ACHN (cell line): ENCODE measurements around the gene SLC10A1.

ENCODE experiments used
- DNase-seq: peaks from one replicate; pipeline ENCODE4 v3.0.0-alpha.2; 2015
- in situ Hi-C: cut with HindIII; loops from 2 replicates; pipeline ENCODE4 v1.10.0; 2017; ENCODE audit warnings: low sequenced_read_pairs, low pct_ligation_motif_present, low pct_unique_long_range_greater_than_20kb

The SLC10A1 gene

DNA sequence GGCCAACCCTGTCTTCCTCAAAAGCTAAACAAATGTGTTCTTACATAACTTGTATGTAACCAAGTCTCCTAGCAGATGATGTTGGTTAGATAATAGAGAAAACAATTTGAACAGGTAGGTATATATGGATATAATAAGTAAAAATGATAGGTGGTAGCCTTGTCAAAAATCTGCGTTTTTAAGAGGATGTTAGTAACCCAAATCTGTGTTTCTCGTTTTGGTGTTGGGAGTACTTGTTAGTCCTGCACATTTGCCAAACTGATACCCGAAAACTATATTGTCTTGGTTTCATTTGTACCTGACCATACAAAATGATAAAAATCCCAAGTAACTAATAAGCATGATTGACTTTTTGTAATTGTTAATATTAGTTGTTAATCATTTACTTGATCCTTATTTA lies 22.0 kb downstream of the SLC10A1 start:
- no peak for DNase-seq
- in situ Hi-C loops, result no loop called here

DNA sequence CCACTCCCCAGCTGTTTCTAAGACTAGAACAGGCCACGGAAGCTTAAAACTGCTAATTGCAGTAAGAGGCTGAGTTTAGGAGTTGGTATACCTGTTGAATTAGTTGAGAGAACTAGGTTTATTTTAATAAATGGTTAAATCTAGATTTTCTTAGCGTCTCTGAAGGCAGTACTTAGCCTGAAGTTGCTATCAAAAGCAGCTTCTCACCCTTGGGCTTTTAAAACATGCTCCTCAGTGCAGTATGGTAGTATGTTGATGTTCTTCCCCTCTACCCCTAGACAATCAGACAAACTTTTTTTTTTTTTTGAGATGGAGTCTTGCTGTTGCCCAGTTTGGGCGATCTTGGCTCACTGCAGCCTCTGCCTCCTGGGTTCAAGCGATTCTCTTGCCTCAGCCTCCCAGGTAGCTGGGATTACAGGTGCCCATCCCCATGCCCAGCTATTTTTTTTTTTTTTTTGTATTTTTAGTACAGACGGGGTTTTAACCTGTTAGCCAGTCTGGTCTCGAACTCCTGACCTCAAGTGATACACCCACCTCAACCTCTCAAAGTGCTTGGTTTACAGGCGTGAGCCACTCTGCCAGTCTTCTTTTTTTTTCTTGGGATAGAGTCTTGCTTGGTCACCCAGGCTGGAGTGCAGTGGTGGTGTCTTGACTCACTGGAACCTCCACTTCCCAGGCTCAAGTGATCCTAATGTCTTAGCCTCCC lies 23.3 kb downstream of the SLC10A1 start:
- in situ Hi-C loops, result no loop called here
- no peak for DNase-seq

DNA sequence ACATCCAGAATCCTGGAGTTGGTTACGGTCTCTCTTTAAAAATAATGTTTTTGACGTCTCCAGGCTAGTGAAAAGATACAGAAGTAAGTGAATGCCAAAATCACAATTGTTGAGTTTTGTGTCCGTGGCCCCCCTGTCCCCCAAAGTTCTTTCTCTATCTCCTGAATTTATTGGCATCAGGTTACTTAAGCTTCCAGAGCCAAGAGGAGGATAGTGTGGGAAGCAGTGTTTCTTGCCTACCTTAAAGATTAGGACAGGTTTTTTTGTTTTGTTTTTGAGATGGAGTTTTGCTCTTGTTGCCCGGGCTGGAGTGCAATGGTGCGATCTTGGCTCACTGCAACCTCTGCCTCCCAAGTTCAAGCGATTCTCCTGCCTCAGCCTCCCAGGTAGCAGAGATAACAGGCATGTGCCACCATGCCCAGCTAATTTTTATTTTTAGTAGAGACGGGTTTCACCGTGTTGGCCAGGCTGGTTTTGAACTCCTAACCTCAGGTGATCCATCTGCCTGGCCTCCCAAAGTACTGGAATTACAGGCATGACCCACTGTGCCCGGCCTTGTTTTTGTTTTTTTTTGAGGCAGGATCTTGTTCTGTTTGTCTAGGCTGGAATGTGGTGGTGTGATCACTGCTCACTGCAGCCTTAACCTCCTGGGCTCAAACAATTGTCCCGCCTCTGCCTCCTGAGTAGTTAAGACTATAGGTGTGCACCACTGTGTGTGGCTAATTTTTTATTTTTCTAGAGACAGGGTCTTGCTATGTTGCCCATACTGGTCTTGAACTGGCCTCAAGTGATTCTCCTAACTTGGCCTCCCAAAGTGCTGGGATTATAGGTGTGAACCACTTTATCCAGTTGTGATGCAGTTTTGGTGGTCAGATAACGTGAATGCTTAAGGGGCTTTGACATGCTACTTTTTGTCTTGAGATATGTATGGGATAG lies 24.7 kb downstream of the SLC10A1 start:
- DNase-seq, result no peak
- in situ Hi-C loops, result no loop called here

- no peak for DNase-seq
- in situ Hi-C loops, result no loop called here
Observed at GRCh38 chr14:69771136-69771535, 25.9 kb downstream of the SLC10A1 start.

DNA sequence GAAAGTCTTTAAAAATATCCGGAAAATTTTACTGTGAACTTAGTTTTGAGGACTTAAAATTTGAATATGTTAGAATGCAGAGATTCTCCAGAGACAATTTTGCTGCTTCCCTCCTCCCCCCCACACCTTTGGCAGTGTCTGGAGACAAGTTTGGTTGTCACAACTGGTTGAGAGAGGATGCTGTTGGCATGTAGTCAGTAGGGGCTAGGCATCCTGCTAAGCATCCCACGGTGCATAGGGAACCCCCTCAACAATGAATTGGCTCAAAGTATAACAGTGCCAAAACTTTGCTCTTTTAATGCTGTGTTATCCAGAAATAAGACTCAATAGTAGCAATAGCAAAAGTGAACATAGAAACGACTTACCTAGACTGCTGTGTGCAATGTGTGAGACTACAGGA lies 26.5 kb downstream of the SLC10A1 start:
- in situ Hi-C loops, result no loop called here
- no peak for DNase-seq

GRCh38 chr14:69769623-69770022 lies 27.4 kb downstream of the SLC10A1 start:
- DNase-seq, result no peak
- in situ Hi-C loops, result no loop called here

DNA sequence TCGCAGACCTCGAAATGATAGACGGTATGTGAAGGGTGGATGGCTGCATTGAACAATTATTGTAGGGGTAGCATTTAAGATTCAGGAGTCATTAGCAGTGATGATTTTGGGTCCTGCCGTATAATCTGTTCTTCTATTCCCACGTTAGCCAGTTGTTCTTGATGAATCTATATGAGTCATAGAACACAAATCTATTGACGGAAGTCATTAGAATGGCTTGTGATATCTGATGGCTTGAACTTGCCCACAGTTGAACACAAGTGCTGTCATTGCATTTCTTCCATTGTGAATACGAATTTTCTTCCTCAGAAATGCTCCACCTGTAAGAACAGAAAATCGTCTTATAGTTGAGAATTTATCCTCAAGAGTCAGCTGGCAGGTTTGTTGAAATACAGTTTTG lies 28.2 kb downstream of the SLC10A1 start:
- DNase-seq, result no peak
- in situ Hi-C loops, result no loop called here

DNA sequence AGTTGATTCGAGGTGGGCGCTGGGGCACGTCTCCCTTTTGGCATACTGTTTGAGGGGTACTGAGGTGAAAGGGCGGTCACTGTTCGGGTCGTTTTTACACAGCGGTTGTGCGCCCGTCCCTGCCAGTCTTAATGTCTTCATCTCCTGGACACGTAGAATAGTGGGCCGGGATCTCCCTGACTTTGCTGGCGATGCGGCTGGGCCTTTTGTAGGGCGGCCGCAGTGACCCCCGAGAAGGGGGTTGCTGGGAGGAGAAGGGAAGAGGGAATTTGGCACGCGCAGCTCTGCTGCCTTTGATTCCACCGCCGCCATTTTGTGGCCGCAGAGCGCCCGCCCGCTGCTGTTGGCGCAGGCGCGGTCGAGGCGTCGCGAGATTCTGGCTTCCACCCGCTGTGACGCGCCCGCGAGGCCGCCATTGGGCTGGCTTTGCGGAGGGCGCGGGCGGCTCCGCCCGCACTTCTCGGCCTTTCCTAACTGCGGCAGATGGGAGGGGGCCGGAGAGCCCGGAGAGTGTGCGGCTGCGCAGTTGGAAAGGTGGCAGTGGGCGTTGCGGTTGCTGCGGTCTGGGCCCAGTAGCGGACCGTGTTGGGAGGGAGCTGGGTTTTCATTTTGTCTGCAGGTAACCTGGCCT lies 29.6 kb downstream of the SLC10A1 start:
- in situ Hi-C loops, result no loop called here
- DNase-seq, result peak; percentile 88

DNA sequence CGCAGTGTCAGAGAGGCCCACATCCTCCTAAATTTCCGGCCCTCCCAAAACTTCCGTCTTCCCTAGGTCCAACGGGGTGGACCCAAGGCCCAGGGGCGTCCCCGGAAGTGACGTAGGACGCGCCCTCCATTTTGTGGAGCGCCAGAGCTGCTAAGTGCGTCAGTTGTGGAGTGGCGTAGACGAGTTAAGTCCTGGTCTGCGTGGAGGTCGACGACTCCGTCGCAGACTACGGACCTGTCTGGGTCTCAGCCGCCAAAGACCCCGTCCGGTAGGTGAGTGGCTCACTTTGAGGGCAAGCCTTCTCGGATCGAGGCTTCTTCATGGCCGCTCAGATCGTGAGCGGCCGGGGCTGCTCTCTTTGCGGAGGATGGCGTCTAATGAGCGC lies 30.1 kb downstream of the SLC10A1 start, which contains the start of gene SRSF5:
SRSF5 (plus strand) TSS at position 159 of the 385 bp plus-strand sequence. CDS start 1,015 bp downstream, outside the sequence.
- in situ Hi-C loops, result no loop called here
- peak; percentile 94 for DNase-seq

DNA sequence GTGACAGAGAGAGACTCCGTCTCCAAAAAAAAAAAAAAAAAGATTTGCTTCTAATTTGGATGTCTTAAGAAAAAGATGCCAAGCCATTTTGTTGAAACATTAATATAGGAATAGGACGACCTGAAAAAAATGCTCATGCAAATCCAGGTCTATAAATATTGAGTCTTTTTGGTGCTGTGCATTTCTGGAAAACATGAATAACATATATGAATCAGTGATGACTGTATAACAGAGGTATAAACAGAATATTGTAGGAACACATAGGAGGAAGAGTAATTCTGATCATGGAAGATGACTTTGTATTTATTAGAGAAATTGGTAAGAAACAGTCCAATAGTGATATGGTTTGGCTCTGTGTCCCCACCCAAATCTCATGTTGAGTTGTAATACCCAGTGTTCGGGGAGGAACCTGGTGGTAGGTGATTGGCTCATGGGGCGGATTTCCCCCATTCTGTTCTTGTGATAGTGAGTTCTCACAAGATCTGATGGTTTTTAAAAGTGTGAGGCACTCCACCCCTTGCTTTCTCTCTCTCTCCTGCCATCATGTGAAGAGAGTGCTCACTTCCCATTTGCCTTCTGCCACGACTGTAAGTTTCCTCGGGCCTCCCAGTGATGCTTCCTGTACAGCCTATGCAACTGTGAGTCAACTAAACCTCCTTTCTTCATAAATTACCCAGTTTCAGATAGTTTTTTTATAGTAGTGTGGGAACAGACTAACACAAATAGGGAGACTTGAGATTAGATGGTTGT lies 33.1 kb downstream of the SLC10A1 start:
- in situ Hi-C loops, result no loop called here
- no peak for DNase-seq

- in situ Hi-C loops, result no loop called here
- no peak for DNase-seq
Observed at GRCh38 chr14:69760810-69761209, 36.2 kb downstream of the SLC10A1 start.

DNA sequence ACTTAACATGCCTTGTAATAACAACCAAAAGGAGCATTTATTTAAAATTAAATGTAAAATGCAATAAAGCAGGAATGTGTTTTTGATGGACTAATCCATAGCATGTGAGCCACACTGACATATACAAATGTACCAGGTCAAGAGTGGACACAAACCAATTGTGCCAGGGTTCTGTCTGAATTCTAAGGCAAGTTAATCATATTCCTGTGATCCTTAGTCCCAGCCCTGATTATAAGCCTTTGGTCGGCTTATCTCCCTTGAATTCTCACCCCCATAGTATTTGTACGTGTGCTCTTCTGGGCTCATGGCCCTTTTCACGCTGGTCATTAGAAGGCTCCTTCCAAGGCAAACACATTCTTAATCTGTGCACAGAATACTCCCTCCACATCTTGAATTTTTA lies 40.7 kb downstream of the SLC10A1 start:
- DNase-seq, result no peak
- in situ Hi-C loops, result no loop called here

DNA sequence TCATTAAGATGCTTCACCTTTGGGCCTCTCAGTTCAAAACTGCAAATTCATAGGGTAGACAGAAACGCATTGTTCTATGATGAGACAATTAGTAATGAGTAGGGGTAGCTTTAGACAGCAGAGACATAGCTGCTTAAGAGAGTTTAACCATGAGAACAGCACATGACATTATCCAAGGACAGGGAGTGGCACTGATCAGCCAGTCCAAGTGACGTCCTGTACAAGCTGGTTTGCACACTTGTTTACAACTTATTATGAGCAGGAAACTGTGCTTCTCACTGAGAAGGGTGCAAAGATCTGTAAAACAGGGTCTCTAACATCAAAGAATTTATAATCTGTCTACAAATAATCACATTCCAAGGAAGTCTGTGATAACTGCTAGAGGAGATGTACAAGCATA lies 41.3 kb downstream of the SLC10A1 start:
- in situ Hi-C loops, result no loop called here
- DNase-seq, result no peak

DNA sequence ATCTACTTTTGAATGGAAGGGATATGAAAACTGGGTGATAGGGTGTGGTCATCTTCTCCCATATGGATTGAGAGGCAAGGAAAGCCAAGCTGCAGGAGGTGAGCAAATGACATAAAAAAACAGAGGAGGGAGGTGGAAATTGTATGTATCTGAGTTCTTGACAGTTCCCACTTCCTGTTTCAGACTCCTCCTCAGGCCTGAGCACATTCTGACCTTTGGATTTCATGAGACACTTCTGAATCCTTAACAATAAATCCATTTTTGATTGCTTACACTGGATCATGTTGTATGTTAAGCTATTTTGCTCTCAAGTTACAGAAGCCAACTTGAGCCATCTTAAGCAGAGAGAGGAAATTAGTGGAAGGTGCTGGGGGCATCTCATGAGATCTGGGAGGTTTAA lies 41.7 kb downstream of the SLC10A1 start:
- DNase-seq, result no peak
- in situ Hi-C loops, result no loop called here

DNA sequence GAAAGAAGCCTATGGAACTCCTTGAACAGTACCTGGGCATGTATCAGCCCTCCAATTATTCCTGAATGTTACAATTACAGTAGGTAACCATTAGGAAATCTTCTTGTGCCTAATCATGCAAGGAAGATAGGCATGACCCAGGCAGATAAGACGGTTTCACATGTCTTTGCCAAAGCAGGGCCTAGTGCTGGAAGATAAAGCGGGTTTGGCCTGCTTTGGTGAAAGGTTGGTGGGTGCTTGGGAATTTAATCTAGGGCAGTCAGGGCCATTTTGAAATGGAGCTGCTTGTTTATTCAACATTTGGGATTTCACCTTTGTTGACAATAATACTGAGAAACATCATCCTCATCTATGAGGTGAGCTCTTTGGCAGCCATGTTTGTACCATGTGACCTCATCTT lies 42.6 kb downstream of the SLC10A1 start:
- in situ Hi-C loops, result no loop called here

GRCh38 chr14:69753860-69754259 lies 43.2 kb downstream of the SLC10A1 start:
- DNase-seq, result no peak
- in situ Hi-C loops, result no loop called here

More for the DNA sequence above, 42.6 kb downstream of the SLC10A1 start:
- DNase-seq, result no peak

DNA sequence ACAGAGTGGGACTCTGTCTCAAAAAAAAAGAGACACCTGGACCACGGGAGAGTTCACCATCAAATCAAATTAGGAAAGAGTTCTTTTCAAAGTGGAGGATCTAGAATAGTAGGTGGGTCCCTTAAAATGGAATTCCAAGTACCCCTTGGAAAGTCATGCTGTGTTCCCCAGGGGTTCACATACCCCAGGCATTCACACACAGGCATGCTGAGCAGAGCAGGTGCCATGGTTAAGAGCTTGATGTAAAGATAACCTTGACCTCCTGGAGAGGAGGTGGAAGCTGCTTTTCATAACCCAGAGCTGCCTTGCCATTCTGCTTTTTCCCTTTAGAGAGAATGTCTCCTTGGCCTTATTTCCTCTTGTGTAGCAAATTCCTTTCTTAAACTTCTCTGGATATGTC lies 44.3 kb downstream of the SLC10A1 start:
- in situ Hi-C loops, result no loop called here
- no peak for DNase-seq

DNA sequence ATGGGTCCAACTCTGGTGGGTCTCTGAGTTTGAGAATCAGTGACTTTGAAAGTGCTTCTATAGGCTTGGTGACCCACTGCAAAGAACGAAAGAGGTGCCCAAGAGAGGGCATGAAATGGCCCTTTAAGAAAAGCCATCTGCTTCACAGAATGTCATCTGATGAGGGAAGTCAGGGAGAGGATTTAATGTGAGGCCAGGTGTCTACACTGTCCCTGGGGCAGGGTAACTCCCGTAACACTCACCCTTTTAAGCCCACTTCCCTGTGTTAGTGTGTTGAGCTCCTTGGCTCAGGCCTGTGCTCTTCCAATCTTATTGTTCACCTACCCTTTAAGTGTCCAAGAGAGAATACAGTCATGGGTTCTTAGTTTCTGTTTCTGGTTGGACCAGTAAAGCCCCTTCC lies 46.5 kb downstream of the SLC10A1 start:
- DNase-seq, result no peak

DNA sequence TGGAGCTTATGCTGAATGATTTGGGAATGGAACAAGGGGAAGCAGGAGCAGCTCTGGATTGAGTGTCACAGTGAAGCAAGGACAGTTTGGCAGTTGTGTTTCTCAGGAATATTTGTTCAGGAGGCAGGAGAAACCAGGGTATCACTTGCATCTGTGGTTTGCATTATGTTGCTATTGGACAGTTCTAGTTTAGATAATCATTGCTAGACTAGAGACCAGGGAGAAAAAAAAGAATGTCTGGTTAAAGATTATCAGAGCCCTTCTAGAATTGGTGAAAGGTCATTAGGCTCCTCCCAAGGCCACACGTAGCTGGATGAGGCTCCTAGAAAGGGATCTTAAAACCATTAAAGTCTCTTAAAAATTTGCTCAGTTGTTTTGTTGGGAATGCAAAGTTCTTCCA lies 47.1 kb downstream of the SLC10A1 start:
- peak; percentile 70 for DNase-seq
- in situ Hi-C loops, result no loop called here

More for the DNA sequence above, 46.5 kb downstream of the SLC10A1 start:
- in situ Hi-C loops, result no loop called here
